Measurements from ENCODE around the gene WDR18. TPM values are rescaled to one million over a fixed set of nuclear protein-coding genes. Genes with fewer than 3 reads are reported as not detected.

WDR18 gene
- total RNA-seq, 6 donors from 2014 or later, result 29.2 to 122 (median 38.6) TPM

DNA sequence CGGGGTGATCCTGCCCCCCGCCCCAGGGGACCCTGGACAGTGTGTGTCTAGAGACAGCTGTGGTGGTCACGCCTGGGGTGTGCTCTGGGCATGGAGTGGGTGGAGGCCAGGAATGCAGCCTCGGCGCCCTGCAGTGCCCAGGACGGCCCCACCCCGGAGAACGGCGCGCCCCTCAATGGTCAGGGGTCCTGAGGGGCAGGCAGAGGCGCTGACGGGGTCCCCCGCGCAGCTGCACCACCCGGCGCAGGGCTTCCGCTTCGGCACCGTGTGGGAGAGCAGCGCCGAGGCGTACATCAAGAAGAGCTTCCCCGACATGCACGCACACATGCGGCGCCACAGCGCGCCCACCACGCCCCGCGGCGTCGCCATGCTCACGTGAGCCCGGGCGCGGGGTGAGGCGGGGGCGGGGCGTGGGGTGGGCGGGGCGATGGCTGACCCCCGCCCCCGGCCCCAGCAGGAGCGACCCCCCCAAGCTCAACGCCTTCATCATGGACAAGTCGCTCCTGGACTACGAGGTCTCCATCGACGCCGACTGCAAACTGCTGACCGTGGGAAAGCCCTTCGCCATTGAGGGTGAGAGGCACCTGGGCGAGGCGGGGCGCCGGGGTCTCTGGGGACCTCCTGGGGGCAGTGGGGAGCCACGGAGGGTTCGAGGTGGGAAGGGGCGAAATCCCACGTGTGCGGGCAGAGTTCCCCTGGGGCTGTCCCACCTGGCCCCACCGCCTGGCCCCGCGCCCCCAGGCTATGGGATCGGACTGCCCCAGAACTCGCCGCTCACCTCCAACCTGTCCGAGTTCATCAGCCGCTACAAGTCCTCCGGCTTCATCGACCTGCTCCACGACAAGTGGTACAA, 23.5 kb downstream of the WDR18 start:
- Histone ChIP-seq H3K4me1 (peaks cover 0 to 4% (median 3%) of the 10 kb centered on the region in 4 donors), H3K27ac (no peak overlapping the region), H3K27me3 (peaks cover 0 to 8% (median 2%) of the 10 kb centered on the region in 4 donors), H3K36me3 (peaks cover 13 to 52% (median 41%) of the 10 kb centered on the region in 4 donors), H3K4me3 (no peak overlapping the region), H3K9me3 (no peaks in the 10 kb centered on the region)
- TF ChIP-seq, protein P1, sequence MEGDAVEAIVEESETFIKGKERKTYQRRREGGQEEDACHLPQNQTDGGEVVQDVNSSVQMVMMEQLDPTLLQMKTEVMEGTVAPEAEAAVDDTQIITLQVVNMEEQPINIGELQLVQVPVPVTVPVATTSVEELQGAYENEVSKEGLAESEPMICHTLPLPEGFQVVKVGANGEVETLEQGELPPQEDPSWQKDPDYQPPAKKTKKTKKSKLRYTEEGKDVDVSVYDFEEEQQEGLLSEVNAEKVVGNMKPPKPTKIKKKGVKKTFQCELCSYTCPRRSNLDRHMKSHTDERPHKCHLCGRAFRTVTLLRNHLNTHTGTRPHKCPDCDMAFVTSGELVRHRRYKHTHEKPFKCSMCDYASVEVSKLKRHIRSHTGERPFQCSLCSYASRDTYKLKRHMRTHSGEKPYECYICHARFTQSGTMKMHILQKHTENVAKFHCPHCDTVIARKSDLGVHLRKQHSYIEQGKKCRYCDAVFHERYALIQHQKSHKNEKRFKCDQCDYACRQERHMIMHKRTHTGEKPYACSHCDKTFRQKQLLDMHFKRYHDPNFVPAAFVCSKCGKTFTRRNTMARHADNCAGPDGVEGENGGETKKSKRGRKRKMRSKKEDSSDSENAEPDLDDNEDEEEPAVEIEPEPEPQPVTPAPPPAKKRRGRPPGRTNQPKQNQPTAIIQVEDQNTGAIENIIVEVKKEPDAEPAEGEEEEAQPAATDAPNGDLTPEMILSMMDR (IDR thresholded peaks at IDR 0.05), result no peak
- TF ChIP-seq POLR2AphosphoS5 (IDR thresholded peaks at IDR 0.05), result no peak
- TF ChIP-seq POLR2A (IDR thresholded peaks at IDR 0.05), result no peak
- TF ChIP-seq EP300 (IDR thresholded peaks at IDR 0.05), result no peak
- WGBS, 2 donors, result 94% methylated on average over 18 to 43 of the region's 73 CpGs
- peak in 1 of 2 donors; percentile 85 for DNase-seq
- no peak for ATAC-seq (ENCODE audit: low FRiP score in 2 of 2)

DNA sequence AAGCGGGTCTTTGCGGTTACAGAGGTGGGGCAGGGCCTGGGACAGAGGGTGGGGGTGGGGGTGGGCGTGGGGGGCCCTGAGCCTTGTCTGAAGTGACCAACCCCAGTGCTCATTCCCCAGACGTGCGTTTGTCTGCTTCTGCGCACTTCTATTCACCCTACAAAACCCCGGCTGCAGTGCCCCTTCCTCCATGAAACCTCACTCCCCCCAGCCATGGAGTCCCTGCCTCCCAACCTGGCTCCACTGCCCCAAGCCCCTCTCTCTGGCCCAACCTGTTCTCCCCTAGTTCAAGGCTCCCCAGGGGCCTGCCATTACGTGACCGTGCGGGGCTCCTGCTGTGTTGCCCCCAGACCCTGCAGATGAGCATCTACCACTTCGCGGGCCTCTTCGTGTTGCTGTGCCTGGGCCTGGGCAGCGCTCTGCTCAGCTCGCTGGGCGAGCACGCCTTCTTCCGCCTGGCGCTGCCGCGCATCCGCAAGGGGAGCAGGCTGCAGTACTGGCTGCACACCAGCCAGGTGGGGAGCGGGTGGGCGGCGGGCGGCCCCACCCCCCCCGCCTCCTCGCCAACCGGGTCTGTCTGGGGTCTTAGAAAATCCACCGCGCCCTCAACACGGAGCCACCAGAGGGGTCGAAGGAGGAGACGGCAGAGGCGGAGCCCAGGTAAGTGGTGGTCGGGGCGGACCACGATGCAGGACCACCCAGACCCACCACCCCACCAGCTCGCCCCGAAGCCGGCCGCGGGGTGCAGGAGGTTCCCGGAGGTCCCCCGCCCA, 24.3 kb downstream of the WDR18 start:
- TF ChIP-seq POLR2AphosphoS5 (IDR thresholded peaks at IDR 0.05) (no peak), EP300 (IDR thresholded peaks at IDR 0.05) (no peak), POLR2A (IDR thresholded peaks at IDR 0.05) (no peak)
- TF ChIP-seq, protein P1 (IDR thresholded peaks at IDR 0.05), result no peak
- Histone ChIP-seq H3K36me3 (peaks cover 13 to 61% (median 49%) of the 10 kb centered on the region in 4 donors), H3K4me1 (peaks cover 0 to 4% (median 3%) of the 10 kb centered on the region in 4 donors), H3K4me3 (peak overlapping the region in 1 of 4 donors; percentile 10), H3K9me3 (no peaks in the 10 kb centered on the region), H3K27ac (peak overlapping the region in 3 of 4 donors; percentile 17 to 54 (median 26)), H3K27me3 (peaks cover 0 to 2% (median 0%) of the 10 kb centered on the region in 4 donors)
- WGBS, 2 donors, result 93 to 95% methylated on average over 19 to 37 of the region's 45 CpGs
- DNase-seq (peak in 1 of 2 donors; percentile 80), ATAC-seq (ENCODE audit: low FRiP score in 2 of 2) (no peak)

DNA sequence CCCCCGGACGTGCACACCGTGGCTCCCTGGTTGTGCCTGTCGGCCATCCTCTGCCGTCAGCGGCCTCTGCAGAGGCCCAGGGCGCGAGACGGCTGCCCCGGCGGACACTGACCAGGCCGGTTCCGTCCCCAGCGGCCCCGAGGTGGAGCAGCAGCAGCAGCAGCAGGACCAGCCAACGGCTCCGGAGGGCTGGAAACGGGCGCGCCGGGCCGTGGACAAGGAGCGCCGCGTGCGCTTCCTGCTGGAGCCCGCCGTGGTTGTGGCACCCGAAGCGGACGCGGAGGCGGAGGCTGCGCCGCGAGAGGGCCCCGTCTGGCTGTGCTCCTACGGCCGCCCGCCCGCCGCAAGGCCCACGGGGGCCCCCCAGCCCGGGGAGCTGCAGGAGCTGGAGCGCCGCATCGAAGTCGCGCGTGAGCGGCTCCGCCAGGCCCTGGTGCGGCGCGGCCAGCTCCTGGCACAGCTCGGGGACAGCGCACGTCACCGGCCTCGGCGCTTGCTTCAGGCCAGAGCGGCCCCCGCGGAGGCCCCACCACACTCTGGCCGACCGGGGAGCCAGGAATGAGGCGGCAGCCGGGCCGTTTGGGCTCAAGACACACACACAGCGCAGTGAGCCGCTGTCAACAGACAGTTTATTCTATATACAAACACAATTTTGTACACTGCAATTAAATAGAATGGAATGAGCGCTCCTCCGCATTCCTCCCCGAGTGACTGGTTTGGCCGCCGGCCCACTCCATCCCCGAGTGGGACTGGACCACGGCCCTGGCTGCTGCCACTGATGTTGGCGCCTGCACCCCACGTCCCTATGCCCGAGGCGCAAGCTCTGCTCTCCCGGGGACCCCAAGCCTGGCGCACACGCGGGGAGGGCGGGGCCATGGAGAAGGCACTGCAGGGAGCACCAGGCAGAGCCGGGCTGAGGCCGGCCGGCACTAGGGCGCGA, 25.2 kb downstream of the WDR18 start:
- Histone ChIP-seq H3K4me3 (peak overlapping the region in 1 of 4 donors; percentile 10), H3K9me3 (no peaks in the 10 kb centered on the region), H3K4me1 (peaks cover 0 to 4% (median 3%) of the 10 kb centered on the region in 4 donors), H3K27me3 (no peaks in the 10 kb centered on the region), H3K27ac (peak overlapping the region; percentile 17 to 54 (median 24)), H3K36me3 (peaks cover 13 to 69% (median 58%) of the 10 kb centered on the region in 4 donors)
- peak in 1 of 2 donors; percentile 59 for ATAC-seq (ENCODE audit: low FRiP score in 2 of 2)
- 84 to 85% methylated on average over 43 to 83 of the region's 92 CpGs for WGBS, 2 donors
- DNase-seq, result peak in 1 of 2 donors; percentile 89
- no peak for TF ChIP-seq POLR2A (IDR thresholded peaks at IDR 0.05)
- TF ChIP-seq POLR2AphosphoS5 (IDR thresholded peaks at IDR 0.05), result peak in 1 of 2 donors; percentile 17
- TF ChIP-seq, protein P1 (IDR thresholded peaks at IDR 0.05), result no peak

DNA sequence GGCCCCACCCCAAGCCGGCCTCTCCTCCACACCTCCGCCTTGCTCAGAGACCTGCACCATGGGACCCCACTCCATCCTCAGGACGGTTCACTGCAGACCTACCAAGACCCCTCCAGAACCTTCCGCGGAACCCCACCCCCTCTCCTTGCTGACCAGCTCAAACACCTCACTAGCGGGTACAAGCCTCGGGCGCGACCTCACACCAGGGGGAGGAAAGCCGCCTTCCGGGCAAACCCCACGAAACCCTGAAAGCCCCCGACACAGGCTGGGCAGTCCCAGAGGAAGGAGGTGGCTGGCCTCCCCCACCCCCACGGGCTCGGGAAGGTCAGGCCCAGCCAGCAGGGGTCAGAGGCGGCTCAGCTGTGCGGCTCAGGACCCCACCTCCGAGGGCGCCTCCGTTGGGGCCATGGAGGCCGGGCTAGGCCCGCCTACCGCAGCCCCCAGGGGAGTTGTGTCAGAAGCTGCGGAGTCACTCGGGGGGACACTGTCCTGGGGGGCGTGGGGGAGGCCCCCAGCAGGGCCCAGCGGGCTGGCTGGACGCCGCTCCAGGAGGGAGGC, 25.9 kb downstream of the WDR18 start:
- Histone ChIP-seq H3K9me3 (no peaks in the 10 kb centered on the region), H3K4me3 (no peak overlapping the region), H3K27me3 (no peaks in the 10 kb centered on the region), H3K36me3 (peaks cover 13 to 75% (median 61%) of the 10 kb centered on the region in 4 donors), H3K27ac (peak overlapping the region; percentile 17 to 30 (median 18)), H3K4me1 (peaks cover 3 to 6% (median 4%) of the 10 kb centered on the region in 4 donors)
- TF ChIP-seq POLR2AphosphoS5 (IDR thresholded peaks at IDR 0.05) (no peak), EP300 (IDR thresholded peaks at IDR 0.05) (no peak), POLR2A (IDR thresholded peaks at IDR 0.05) (no peak)
- TF ChIP-seq, protein P1 (IDR thresholded peaks at IDR 0.05), result no peak
- DNase-seq, result peak in 1 of 2 donors; percentile 79
- ATAC-seq (ENCODE audit: low FRiP score in 2 of 2), result peak in 1 of 2 donors; percentile 12
- WGBS, 2 donors, result 53 to 91% methylated on average over 3 to 20 of the region's 29 CpGs

Data from upper lobe of left lung (tissue), 6 donors.